ENCODE measurements around the gene XXYLT1.

GRCh38 chr3:195106418-195106906 lies 164.5 kb downstream of the XXYLT1 start:
- TF ChIP-seq, protein P1, sequence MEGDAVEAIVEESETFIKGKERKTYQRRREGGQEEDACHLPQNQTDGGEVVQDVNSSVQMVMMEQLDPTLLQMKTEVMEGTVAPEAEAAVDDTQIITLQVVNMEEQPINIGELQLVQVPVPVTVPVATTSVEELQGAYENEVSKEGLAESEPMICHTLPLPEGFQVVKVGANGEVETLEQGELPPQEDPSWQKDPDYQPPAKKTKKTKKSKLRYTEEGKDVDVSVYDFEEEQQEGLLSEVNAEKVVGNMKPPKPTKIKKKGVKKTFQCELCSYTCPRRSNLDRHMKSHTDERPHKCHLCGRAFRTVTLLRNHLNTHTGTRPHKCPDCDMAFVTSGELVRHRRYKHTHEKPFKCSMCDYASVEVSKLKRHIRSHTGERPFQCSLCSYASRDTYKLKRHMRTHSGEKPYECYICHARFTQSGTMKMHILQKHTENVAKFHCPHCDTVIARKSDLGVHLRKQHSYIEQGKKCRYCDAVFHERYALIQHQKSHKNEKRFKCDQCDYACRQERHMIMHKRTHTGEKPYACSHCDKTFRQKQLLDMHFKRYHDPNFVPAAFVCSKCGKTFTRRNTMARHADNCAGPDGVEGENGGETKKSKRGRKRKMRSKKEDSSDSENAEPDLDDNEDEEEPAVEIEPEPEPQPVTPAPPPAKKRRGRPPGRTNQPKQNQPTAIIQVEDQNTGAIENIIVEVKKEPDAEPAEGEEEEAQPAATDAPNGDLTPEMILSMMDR (IDR thresholded peaks at IDR 0.05), result peak; percentile 84 to 100 (median 98)
- TF ChIP-seq POLR2A (IDR thresholded peaks at IDR 0.05), result no peak

Data from adrenal gland (tissue), 5 donors.